WTC11 (cell line): ENCODE data around the gene EIF2AK2.

Source experiments
- CBFB ChIP-seq: sonication (generic); formaldehyde crosslinking; IDR thresholded peaks from 2 replicates; pipeline ENCODE4 v1.8.1; 2022; ENCODE audit warnings: mild to moderate bottlenecking, low read depth, missing genetic modification reagents
- CDX4 ChIP-seq: fragments of 250-450 bp; sonication (Bioruptor Pico); IDR thresholded peaks from 2 replicates; pipeline ENCODE4 v1.9.0; 2021; ENCODE audit warnings: moderate library complexity, mild to moderate bottlenecking, inconsistent platforms, borderline replicate concordance
- GRHL2 ChIP-seq: fragments of 250-450 bp; sonication (Bioruptor Pico); IDR thresholded peaks from 2 replicates; pipeline ENCODE4 v1.8.0; 2022; ENCODE audit warnings: mild to moderate bottlenecking, moderate library complexity; ENCODE audit not compliant: insufficient replicate concordance, severe bottlenecking
- TF ChIP-seq, protein P1 (sequence below): fragments of 200-600 bp; IDR thresholded peaks from 2 replicates; pipeline ENCODE4 v1.8.0; 2022; ENCODE audit warnings: antibody characterized with exemption
- TF ChIP-seq, protein P2 (sequence below): fragments of 250-450 bp; sonication (Bioruptor Pico); IDR thresholded peaks from 2 replicates; pipeline ENCODE4 v1.9.0; 2021; ENCODE audit warnings: mild to moderate bottlenecking, borderline replicate concordance
- TF ChIP-seq, protein P3 (sequence below): sonication (generic); formaldehyde crosslinking; IDR thresholded peaks from 2 replicates; pipeline ENCODE4 v1.8.1; 2022; ENCODE audit warnings: low read depth, mild to moderate bottlenecking, moderate library complexity, missing genetic modification reagents, borderline replicate concordance

GRCh38 chr2:37059841-37060240 lies 96.9 kb downstream of the EIF2AK2 start:
- TF ChIP-seq, protein P1, sequence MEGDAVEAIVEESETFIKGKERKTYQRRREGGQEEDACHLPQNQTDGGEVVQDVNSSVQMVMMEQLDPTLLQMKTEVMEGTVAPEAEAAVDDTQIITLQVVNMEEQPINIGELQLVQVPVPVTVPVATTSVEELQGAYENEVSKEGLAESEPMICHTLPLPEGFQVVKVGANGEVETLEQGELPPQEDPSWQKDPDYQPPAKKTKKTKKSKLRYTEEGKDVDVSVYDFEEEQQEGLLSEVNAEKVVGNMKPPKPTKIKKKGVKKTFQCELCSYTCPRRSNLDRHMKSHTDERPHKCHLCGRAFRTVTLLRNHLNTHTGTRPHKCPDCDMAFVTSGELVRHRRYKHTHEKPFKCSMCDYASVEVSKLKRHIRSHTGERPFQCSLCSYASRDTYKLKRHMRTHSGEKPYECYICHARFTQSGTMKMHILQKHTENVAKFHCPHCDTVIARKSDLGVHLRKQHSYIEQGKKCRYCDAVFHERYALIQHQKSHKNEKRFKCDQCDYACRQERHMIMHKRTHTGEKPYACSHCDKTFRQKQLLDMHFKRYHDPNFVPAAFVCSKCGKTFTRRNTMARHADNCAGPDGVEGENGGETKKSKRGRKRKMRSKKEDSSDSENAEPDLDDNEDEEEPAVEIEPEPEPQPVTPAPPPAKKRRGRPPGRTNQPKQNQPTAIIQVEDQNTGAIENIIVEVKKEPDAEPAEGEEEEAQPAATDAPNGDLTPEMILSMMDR: no peak
- TF ChIP-seq, protein P2, sequence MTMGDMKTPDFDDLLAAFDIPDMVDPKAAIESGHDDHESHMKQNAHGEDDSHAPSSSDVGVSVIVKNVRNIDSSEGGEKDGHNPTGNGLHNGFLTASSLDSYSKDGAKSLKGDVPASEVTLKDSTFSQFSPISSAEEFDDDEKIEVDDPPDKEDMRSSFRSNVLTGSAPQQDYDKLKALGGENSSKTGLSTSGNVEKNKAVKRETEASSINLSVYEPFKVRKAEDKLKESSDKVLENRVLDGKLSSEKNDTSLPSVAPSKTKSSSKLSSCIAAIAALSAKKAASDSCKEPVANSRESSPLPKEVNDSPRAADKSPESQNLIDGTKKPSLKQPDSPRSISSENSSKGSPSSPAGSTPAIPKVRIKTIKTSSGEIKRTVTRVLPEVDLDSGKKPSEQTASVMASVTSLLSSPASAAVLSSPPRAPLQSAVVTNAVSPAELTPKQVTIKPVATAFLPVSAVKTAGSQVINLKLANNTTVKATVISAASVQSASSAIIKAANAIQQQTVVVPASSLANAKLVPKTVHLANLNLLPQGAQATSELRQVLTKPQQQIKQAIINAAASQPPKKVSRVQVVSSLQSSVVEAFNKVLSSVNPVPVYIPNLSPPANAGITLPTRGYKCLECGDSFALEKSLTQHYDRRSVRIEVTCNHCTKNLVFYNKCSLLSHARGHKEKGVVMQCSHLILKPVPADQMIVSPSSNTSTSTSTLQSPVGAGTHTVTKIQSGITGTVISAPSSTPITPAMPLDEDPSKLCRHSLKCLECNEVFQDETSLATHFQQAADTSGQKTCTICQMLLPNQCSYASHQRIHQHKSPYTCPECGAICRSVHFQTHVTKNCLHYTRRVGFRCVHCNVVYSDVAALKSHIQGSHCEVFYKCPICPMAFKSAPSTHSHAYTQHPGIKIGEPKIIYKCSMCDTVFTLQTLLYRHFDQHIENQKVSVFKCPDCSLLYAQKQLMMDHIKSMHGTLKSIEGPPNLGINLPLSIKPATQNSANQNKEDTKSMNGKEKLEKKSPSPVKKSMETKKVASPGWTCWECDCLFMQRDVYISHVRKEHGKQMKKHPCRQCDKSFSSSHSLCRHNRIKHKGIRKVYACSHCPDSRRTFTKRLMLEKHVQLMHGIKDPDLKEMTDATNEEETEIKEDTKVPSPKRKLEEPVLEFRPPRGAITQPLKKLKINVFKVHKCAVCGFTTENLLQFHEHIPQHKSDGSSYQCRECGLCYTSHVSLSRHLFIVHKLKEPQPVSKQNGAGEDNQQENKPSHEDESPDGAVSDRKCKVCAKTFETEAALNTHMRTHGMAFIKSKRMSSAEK (CRISPR knock-in tag): no peak
- no peak for TF ChIP-seq GRHL2 (CRISPR knock-in tag)
- TF ChIP-seq CBFB (CRISPR knock-in tag): no peak
- TF ChIP-seq, protein P3, sequence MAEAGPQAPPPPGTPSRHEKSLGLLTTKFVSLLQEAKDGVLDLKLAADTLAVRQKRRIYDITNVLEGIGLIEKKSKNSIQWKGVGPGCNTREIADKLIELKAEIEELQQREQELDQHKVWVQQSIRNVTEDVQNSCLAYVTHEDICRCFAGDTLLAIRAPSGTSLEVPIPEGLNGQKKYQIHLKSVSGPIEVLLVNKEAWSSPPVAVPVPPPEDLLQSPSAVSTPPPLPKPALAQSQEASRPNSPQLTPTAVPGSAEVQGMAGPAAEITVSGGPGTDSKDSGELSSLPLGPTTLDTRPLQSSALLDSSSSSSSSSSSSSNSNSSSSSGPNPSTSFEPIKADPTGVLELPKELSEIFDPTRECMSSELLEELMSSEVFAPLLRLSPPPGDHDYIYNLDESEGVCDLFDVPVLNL (CRISPR knock-in tag): no peak
- TF ChIP-seq CDX4 (CRISPR knock-in tag): no peak
